Cardiac fibroblast (primary cell): Measurements from ENCODE around the gene GLIS1.
A peak's percentile ranks its signal among the peaks of the same experiment; 100 is the strongest.

Experiments used
- DNase-seq, 2 donors: peaks; one replicate each; pipeline versions ENCODE4 v3.0.0 to v3.0.0-alpha.2; 2010; ENCODE audit warnings: low read depth in 2 of 2
- H3K4me3 ChIP-seq, 2 donors: replicated peaks in 1 of 2; 1 replicate in 1 of 2; 2 replicates in 1 of 2; pipeline ENCODE4 v1.5.1; 2011; ENCODE audit warnings: low read depth in 2 of 2, low read length in 2 of 2, mild to moderate bottlenecking in 2 of 2, moderate library complexity in 1 of 2
- CTCF ChIP-seq: IDR thresholded peaks from one replicate; pipeline ENCODE4 v1.5.1; 2011; ENCODE audit warnings: low read depth, mild to moderate bottlenecking, low read length, inconsistent platforms

Gene GLIS1

GRCh38 chr1:53529555-53529954 lies 209.4 kb downstream of the GLIS1 start:
- no peak for TF ChIP-seq CTCF
- no peak for DNase-seq
- no peak overlapping the region for H3K4me3 ChIP-seq

GRCh38 chr1:53527368-53527767 lies 211.6 kb downstream of the GLIS1 start:
- TF ChIP-seq CTCF: no peak
- no peak for DNase-seq
- no peak overlapping the region for H3K4me3 ChIP-seq

- TF ChIP-seq CTCF: no peak
These were observed 212.4 kb downstream of the GLIS1 start for GRCh38 chr1:53526451-53527101.

GRCh38 chr1:53525595-53525994 lies 213.4 kb downstream of the GLIS1 start:
- DNase-seq: no peak
- no peak overlapping the region for H3K4me3 ChIP-seq
- TF ChIP-seq CTCF: no peak

More at GRCh38 chr1:53526451-53527101, 212.4 kb downstream of the GLIS1 start:
- no peak overlapping the region for H3K4me3 ChIP-seq
- peak; percentile 49 to 62 for DNase-seq

- DNase-seq: no peak
- no peak for TF ChIP-seq CTCF
- H3K4me3 ChIP-seq: no peak overlapping the region
These were observed 214.3 kb downstream of the GLIS1 start for GRCh38 chr1:53524428-53525375.

- peak in 1 of 2 donors; percentile 9 for DNase-seq
- no peak for TF ChIP-seq CTCF
- H3K4me3 ChIP-seq: no peak overlapping the region
These were observed 216.9 kb downstream of the GLIS1 start for GRCh38 chr1:53521924-53522552.
